Measurements from ENCODE around the gene TARBP1. TPM values are rescaled to one million over a fixed set of nuclear protein-coding genes. Genes with fewer than 3 reads are reported as not detected.

TARBP1 gene
- total and polyA plus RNA-seq, 2 of the 13 experiments (the other 11 are each of a cell fraction or from before 2014, with no cell fraction given), result 37.7 to 67.0 TPM

GRCh38 chr1:234525099-234525799 is 46.3 kb upstream of the TARBP1 start:
- H3K9me3 ChIP-seq (ENCODE audit: low read length), result no peaks in the 10 kb centered on the region
- no peak overlapping the region for H3K4me3 ChIP-seq (replicated peaks in 1 of 3; ENCODE audit: insufficient read depth in 1 of 3, low read depth in 2 of 3, low read length in 3 of 3)
- intact Hi-C loops (cut with micrococcal nuclease; ENCODE audit: unreplicated experiment) (no loop called here), in situ Hi-C loops (cut with HindIII; ENCODE audit: extremely low pct_ligation_motif_present, low pct_unique_long_range_greater_than_20kb) (no loop called here)
- no TSS peak for BruUV-seq (replicated peaks)
- no peaks in the 10 kb centered on the region for H3K27me3 ChIP-seq (ENCODE audit: control insufficient read depth in 1 of 2, insufficient read depth in 2 of 2, low read length in 2 of 2)
- H3K36me3 ChIP-seq (replicated peaks in 1 of 2; ENCODE audit: control insufficient read depth in 1 of 2, insufficient read depth in 2 of 2, low read length in 2 of 2), result no peaks in the 10 kb centered on the region
- ChIA-PET POLR2A (no interaction called here), CTCF (ENCODE audit: low intra/inter-chr PET ratio, low total read pairs) (no interaction called here)
- H4K20me1 ChIP-seq (ENCODE audit: insufficient read depth, low read length), result no peaks in the 10 kb centered on the region
- 78% methylated on average over 5 of the region's 5 CpGs for WGBS (ENCODE audit: low lambda C conversion rate)
- no peak overlapping the region for H3K9ac ChIP-seq (ENCODE audit: insufficient read depth, low read depth, low read length)
- no peak overlapping the region for H3K4me2 ChIP-seq (ENCODE audit: low read depth, low read length)
- H3K4me1 ChIP-seq (ENCODE audit: insufficient read depth, low read length), result peaks cover 43% of the 10 kb centered on the region
- FAIRE-seq (no peak), ATAC-seq (no peak), DNase-seq (ENCODE audit: low spot score) (no peak)
- no peaks in the 10 kb centered on the region for H3K79me2 ChIP-seq (ENCODE audit: insufficient read depth, low read length)
- H3K27ac ChIP-seq (ENCODE audit: extremely low read length, insufficient read depth, low read length), result no peak overlapping the region
- H2AFZ ChIP-seq (ENCODE audit: low read length), result no peak overlapping the region
- TF ChIP-seq MTA3 (CRISPR knock-in tag; IDR thresholded peaks at IDR 0.05) (no peak), RERE (CRISPR knock-in tag; IDR thresholded peaks at IDR 0.05; ENCODE audit: low read depth) (no peak), STAG1 (CRISPR knock-in tag; IDR thresholded peaks at IDR 0.05) (no peak), ZNF24 (IDR thresholded peaks at IDR 0.05) (no peak), TARDBP (CRISPR knock-in tag; IDR thresholded peaks at IDR 0.05) (no peak), RFX5 (IDR thresholded peaks at IDR 0.05; ENCODE audit: low read depth, low read length) (no peak), ZBTB34 (CRISPR knock-in tag; IDR thresholded peaks at IDR 0.05) (no peak), TMF1 (CRISPR knock-in tag; IDR thresholded peaks at IDR 0.05; ENCODE audit: low read depth) (no peak)
- TF ChIP-seq, protein P1, sequence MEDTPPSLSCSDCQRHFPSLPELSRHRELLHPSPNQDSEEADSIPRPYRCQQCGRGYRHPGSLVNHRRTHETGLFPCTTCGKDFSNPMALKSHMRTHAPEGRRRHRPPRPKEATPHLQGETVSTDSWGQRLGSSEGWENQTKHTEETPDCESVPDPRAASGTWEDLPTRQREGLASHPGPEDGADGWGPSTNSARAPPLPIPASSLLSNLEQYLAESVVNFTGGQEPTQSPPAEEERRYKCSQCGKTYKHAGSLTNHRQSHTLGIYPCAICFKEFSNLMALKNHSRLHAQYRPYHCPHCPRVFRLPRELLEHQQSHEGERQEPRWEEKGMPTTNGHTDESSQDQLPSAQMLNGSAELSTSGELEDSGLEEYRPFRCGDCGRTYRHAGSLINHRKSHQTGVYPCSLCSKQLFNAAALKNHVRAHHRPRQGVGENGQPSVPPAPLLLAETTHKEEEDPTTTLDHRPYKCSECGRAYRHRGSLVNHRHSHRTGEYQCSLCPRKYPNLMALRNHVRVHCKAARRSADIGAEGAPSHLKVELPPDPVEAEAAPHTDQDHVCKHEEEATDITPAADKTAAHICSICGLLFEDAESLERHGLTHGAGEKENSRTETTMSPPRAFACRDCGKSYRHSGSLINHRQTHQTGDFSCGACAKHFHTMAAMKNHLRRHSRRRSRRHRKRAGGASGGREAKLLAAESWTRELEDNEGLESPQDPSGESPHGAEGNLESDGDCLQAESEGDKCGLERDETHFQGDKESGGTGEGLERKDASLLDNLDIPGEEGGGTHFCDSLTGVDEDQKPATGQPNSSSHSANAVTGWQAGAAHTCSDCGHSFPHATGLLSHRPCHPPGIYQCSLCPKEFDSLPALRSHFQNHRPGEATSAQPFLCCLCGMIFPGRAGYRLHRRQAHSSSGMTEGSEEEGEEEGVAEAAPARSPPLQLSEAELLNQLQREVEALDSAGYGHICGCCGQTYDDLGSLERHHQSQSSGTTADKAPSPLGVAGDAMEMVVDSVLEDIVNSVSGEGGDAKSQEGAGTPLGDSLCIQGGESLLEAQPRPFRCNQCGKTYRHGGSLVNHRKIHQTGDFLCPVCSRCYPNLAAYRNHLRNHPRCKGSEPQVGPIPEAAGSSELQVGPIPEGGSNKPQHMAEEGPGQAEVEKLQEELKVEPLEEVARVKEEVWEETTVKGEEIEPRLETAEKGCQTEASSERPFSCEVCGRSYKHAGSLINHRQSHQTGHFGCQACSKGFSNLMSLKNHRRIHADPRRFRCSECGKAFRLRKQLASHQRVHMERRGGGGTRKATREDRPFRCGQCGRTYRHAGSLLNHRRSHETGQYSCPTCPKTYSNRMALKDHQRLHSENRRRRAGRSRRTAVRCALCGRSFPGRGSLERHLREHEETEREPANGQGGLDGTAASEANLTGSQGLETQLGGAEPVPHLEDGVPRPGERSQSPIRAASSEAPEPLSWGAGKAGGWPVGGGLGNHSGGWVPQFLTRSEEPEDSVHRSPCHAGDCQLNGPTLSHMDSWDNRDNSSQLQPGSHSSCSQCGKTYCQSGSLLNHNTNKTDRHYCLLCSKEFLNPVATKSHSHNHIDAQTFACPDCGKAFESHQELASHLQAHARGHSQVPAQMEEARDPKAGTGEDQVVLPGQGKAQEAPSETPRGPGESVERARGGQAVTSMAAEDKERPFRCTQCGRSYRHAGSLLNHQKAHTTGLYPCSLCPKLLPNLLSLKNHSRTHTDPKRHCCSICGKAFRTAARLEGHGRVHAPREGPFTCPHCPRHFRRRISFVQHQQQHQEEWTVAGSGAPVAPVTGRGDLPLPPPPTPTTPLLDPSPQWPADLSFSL (CRISPR knock-in tag; IDR thresholded peaks at IDR 0.05), result no peak
- TF ChIP-seq, protein P2, sequence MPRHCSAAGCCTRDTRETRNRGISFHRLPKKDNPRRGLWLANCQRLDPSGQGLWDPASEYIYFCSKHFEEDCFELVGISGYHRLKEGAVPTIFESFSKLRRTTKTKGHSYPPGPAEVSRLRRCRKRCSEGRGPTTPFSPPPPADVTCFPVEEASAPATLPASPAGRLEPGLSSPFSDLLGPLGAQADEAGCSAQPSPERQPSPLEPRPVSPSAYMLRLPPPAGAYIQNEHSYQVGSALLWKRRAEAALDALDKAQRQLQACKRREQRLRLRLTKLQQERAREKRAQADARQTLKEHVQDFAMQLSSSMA (CRISPR knock-in tag; IDR thresholded peaks at IDR 0.05), result no peak
